Measurements from ENCODE around the gene IPCEF1. TPM values are rescaled to one million over a fixed set of nuclear protein-coding genes. Genes with fewer than 3 reads are reported as not detected.
"Not testable (repeated sequence)": the region's sequence is repeated elsewhere in the genome, so short reads cannot be mapped to it uniquely, and the experiment has no call there.

The IPCEF1 gene
- total and polyA plus RNA-seq, 4 donors: 1.8 to 4.7 (median 2.8) TPM

DNA sequence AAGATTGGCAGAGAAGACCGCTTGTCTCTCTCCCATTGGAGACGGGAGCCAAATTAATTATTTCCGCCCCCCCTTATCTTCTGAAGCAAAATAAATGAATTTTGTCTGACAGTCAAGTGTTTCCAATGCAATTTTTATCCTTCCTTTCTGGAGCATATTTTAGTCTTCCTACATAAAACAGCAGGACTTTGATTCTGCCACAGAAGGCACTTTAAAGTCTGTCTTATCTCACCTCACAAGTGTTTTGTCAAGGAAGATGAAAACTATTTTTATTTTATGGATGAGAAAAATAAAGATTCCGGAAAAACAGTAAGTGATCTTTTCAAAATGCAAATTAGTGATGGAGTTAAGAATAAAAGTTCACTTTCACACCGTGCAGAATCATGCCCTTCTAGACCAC lies 177.2 kb downstream of the IPCEF1 start:
- DNase-seq (no peak), ATAC-seq (ENCODE audit: low FRiP score) (no peak)
- Histone ChIP-seq H3K36me3 (ENCODE audit: control insufficient read depth in 1 of 2, insufficient read depth in 2 of 2, low read length in 1 of 2) (no peaks in the 10 kb centered on the region), H3K4me3 (ENCODE audit: low read length in 2 of 2) (no peak overlapping the region), H3K9me3 (ENCODE audit: control insufficient read depth, low read length) (peaks cover 1% of the 10 kb centered on the region), H3K4me1 (ENCODE audit: control insufficient read depth in 1 of 2, insufficient read depth in 2 of 2, low read length in 2 of 2) (no peaks in the 10 kb centered on the region), H3K27me3 (ENCODE audit: control insufficient read depth in 1 of 2, insufficient read depth in 2 of 2, low read length in 1 of 2) (no peaks in the 10 kb centered on the region), H3K27ac (ENCODE audit: low read depth in 1 of 2, low read length in 2 of 2) (no peak overlapping the region)
- intact Hi-C loops (cut with DNase I): no loop called here
- 77 to 80% methylated on average over 5 of the region's 5 CpGs for WGBS, 2 donors

DNA sequence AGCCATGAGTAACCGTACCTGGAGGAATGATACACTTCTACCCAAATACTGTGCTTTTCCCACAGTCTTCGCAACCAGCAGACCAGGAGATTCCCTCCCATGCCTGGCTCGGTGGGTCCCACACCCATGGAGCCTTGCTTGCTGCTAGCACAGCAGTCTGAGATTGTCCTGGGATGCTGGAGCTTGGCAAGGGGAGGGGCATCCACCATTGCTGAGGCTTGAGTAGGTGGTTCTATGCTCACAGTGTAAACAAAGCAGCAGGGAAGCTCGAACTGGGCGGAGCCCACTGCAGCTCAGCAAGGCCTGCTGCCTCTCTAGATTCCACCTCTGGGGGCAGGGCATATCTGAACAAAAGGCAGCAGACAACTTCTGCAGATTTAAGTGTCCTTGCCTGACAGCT lies 184.2 kb downstream of the IPCEF1 start:
- WGBS, 2 donors: 72 to 84% methylated on average over 5 of the region's 5 CpGs
- not testable (repeated sequence) for H3K4me3 ChIP-seq (ENCODE audit: low read length in 2 of 2); ATAC-seq (ENCODE audit: low FRiP score)

DNA sequence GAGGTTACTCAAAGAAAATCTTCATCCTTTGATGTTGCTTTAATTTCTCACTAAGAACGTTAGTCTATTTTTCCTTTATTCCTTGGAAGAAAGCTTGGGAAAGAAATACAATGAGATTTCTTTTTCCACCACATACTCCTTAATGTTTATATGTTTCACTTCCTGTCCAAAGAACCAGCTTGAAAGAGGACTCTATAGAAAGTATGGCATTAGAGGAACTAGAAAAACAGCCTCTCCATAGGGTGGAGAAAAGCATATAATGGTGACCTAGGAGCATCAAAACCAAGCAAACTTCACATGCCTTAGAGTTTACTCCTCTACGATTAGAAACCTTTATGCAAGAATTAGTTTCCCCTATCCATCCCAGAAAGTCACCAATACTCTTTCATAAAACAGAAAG lies 186.5 kb downstream of the IPCEF1 start:
- no peaks in the 10 kb centered on the region for H3K27me3 ChIP-seq (ENCODE audit: control insufficient read depth in 1 of 2, insufficient read depth in 2 of 2, low read length in 1 of 2)
- WGBS, 2 donors: 47 to 50% methylated on average over 2 of the region's 2 CpGs
- ATAC-seq (ENCODE audit: low FRiP score) (no peak), DNase-seq (no peak)
- H3K4me3 ChIP-seq (ENCODE audit: low read length in 2 of 2): no peak overlapping the region
- H3K36me3 ChIP-seq (ENCODE audit: control insufficient read depth in 1 of 2, insufficient read depth in 2 of 2, low read length in 1 of 2): no peaks in the 10 kb centered on the region
- no peaks in the 10 kb centered on the region for H3K9me3 ChIP-seq (ENCODE audit: control insufficient read depth, low read length)
- H3K4me1 ChIP-seq (ENCODE audit: control insufficient read depth in 1 of 2, insufficient read depth in 2 of 2, low read length in 2 of 2): no peaks in the 10 kb centered on the region
- H3K27ac ChIP-seq (ENCODE audit: low read depth in 1 of 2, low read length in 2 of 2): no peak overlapping the region
- intact Hi-C loops (cut with DNase I): no loop called here

More for the DNA sequence above, 184.2 kb downstream of the IPCEF1 start:
- DNase-seq; H3K27ac ChIP-seq (ENCODE audit: low read depth in 1 of 2, low read length in 2 of 2); H3K36me3 ChIP-seq (ENCODE audit: control insufficient read depth in 1 of 2, insufficient read depth in 2 of 2, low read length in 1 of 2); H3K27me3 ChIP-seq (ENCODE audit: control insufficient read depth in 1 of 2, insufficient read depth in 2 of 2, low read length in 1 of 2); intact Hi-C loops (cut with DNase I); H3K9me3 ChIP-seq (ENCODE audit: control insufficient read depth, low read length); H3K4me1 ChIP-seq (ENCODE audit: control insufficient read depth in 1 of 2, insufficient read depth in 2 of 2, low read length in 2 of 2): not testable (repeated sequence)

DNA sequence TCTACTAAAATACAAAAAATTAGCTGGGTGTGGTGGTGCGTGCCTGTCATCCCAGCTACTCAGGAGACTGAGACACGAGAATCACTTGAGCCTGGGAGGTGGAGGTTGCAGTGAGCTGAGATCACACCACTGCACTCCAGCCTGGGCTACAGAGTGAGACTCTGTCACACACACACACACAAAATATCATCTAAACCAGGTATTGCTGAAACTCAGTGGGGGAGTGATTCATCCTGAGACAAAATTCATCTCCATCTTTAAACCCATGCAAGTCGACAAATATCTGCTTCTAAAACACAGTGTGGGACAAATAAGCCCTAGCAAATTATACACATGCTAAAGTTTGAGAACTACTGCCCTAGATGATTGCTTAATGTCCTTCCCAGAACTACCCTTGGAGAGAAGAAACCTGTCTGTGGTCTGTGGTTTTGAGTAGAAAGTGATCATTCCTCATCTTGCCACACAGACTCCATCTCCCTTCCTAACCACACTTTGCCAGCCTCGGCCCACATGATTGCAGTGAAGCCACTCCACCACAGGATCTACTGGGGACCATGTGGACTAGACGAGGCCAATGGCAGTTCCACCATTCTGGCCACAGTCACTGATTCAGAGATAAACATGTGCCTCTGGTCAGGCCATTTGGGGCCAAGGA lies 187.3 kb downstream of the IPCEF1 start:
- Histone ChIP-seq H3K36me3 (ENCODE audit: control insufficient read depth in 1 of 2, insufficient read depth in 2 of 2, low read length in 1 of 2) (no peaks in the 10 kb centered on the region), H3K27ac (ENCODE audit: low read depth in 1 of 2, low read length in 2 of 2) (no peak overlapping the region), H3K4me3 (ENCODE audit: low read length in 2 of 2) (no peak overlapping the region), H3K27me3 (ENCODE audit: control insufficient read depth in 1 of 2, insufficient read depth in 2 of 2, low read length in 1 of 2) (no peaks in the 10 kb centered on the region), H3K9me3 (ENCODE audit: control insufficient read depth, low read length) (no peaks in the 10 kb centered on the region), H3K4me1 (ENCODE audit: control insufficient read depth in 1 of 2, insufficient read depth in 2 of 2, low read length in 2 of 2) (no peaks in the 10 kb centered on the region)
- intact Hi-C loops (cut with DNase I): loop anchor here in 1 of 2 donors (10.0 kb wide), 1 partner anchor 345 kb away; the partner anchor contains the start of gene CNKSR3
- DNase-seq (no peak), ATAC-seq (ENCODE audit: low FRiP score) (no peak)
- WGBS, 2 donors: 66 to 73% methylated on average over 5 of the region's 5 CpGs

DNA sequence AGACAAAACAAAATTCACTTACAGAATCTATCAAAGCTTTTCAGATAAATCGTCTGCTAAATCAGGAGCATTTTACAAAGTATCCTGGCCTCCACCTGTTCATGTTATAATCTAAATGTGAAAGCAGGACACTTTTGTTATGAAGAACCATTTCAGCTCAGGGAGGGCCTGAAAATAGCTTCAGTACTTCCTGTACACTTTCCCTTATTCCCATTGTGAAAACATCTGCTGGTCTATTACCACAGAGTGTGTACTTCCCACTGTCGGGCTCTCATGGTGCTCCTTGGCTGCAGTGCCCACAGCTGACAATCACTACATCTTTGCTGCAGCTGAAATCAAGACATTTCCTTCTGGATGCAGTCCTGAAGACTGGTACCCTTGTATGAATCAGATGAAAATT lies 189.5 kb downstream of the IPCEF1 start:
- 53 to 91% methylated on average over 2 of the region's 2 CpGs for WGBS, 2 donors
- intact Hi-C loops (cut with DNase I): loop anchor here in 1 of 2 donors (10.0 kb wide), 1 partner anchor 348 kb away; the partner anchor contains the start of gene CNKSR3
- no peak overlapping the region for H3K4me3 ChIP-seq (ENCODE audit: low read length in 2 of 2)
- no peaks in the 10 kb centered on the region for H3K4me1 ChIP-seq (ENCODE audit: control insufficient read depth in 1 of 2, insufficient read depth in 2 of 2, low read length in 2 of 2)
- DNase-seq (no peak), ATAC-seq (ENCODE audit: low FRiP score) (no peak)
- H3K27ac ChIP-seq (ENCODE audit: low read depth in 1 of 2, low read length in 2 of 2): no peak overlapping the region
- no peaks in the 10 kb centered on the region for H3K27me3 ChIP-seq (ENCODE audit: control insufficient read depth in 1 of 2, insufficient read depth in 2 of 2, low read length in 1 of 2)
- no peaks in the 10 kb centered on the region for H3K9me3 ChIP-seq (ENCODE audit: control insufficient read depth, low read length)
- no peaks in the 10 kb centered on the region for H3K36me3 ChIP-seq (ENCODE audit: control insufficient read depth in 1 of 2, insufficient read depth in 2 of 2, low read length in 1 of 2)

DNA sequence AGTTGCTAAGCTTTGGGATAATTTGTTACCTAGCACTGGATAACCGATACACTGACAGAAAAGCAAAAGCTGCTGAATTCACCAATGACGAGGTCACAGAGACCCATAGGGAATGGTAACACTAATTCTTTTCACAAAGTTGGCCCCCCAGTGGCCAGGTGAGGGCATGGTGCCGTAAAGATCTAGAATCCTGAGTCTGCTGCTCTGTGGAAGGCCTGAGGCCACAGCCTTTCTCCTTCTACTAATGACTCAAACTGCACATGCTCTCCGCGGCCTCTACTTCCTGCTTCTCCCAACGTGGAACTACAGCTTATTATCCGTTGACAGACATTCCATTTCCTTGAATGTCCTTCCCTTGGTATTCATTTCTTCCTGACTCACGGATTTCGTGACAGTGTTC lies 190.5 kb downstream of the IPCEF1 start:
- Histone ChIP-seq H3K27ac (ENCODE audit: low read depth in 1 of 2, low read length in 2 of 2) (no peak overlapping the region), H3K4me1 (ENCODE audit: control insufficient read depth in 1 of 2, insufficient read depth in 2 of 2, low read length in 2 of 2) (no peaks in the 10 kb centered on the region), H3K36me3 (ENCODE audit: control insufficient read depth in 1 of 2, insufficient read depth in 2 of 2, low read length in 1 of 2) (no peaks in the 10 kb centered on the region), H3K4me3 (ENCODE audit: low read length in 2 of 2) (no peak overlapping the region), H3K27me3 (ENCODE audit: control insufficient read depth in 1 of 2, insufficient read depth in 2 of 2, low read length in 1 of 2) (no peaks in the 10 kb centered on the region), H3K9me3 (ENCODE audit: control insufficient read depth, low read length) (no peaks in the 10 kb centered on the region)
- DNase-seq (peak in 1 of 2 donors; percentile 62), ATAC-seq (ENCODE audit: low FRiP score) (no peak)
- intact Hi-C loops (cut with DNase I): loop anchor here in 1 of 2 donors (10.0 kb wide), 1 partner anchor 349 kb away; the partner anchor contains the start of gene CNKSR3
- WGBS, 2 donors: 83 to 96% methylated on average over 9 of the region's 9 CpGs

DNA sequence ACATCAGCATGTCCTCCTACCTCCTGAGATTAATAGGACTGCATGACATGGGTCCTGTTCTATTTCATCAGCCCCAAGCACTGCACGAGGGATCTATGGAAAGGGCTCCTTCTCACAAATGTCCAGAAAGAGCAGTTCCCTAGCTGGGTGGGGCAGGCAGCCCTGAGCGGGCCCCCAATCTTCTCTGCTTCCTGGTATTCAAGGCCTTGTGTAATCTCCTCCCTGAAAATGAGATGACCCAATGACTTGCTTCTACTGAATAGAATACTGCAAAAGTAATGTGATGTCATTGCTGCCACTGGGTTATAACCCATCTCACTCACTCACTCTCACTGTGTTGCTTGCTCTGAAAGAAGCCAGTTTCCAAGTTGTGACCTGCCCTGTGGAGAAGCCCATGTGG lies 191.1 kb downstream of the IPCEF1 start:
- intact Hi-C loops (cut with DNase I): loop anchor here in 1 of 2 donors (10.0 kb wide), 1 partner anchor 349 kb away; the partner anchor contains the start of gene CNKSR3
- no peaks in the 10 kb centered on the region for H3K36me3 ChIP-seq (ENCODE audit: control insufficient read depth in 1 of 2, insufficient read depth in 2 of 2, low read length in 1 of 2)
- no peak overlapping the region for H3K27ac ChIP-seq (ENCODE audit: low read depth in 1 of 2, low read length in 2 of 2)
- no peaks in the 10 kb centered on the region for H3K27me3 ChIP-seq (ENCODE audit: control insufficient read depth in 1 of 2, insufficient read depth in 2 of 2, low read length in 1 of 2)
- ATAC-seq (ENCODE audit: low FRiP score) (peak; percentile 19), DNase-seq (no peak)
- no peak overlapping the region for H3K4me3 ChIP-seq (ENCODE audit: low read length in 2 of 2)
- WGBS, 2 donors: 83 to 84% methylated on average over 2 of the region's 2 CpGs
- H3K4me1 ChIP-seq (ENCODE audit: control insufficient read depth in 1 of 2, insufficient read depth in 2 of 2, low read length in 2 of 2): no peaks in the 10 kb centered on the region
- no peaks in the 10 kb centered on the region for H3K9me3 ChIP-seq (ENCODE audit: control insufficient read depth, low read length)

DNA sequence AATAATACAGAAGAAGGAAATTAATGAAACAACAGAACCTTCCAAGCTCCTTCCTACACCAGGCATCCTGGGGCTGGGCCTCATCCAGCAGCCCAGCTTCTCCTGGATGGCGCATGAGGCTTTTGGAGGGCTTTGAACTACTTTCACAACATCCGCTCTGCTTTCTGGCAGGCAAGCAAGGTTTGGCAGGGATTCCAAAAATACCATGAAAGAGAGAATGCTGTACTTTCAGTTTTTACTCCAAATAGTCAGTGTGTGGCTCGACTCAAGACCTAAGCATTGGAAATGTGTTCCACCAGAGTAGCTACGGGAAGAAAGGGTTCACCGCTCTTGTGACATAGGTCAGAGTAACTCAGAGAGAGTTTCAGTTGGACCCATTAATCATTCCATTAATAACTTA lies 192.2 kb downstream of the IPCEF1 start:
- H3K36me3 ChIP-seq (ENCODE audit: control insufficient read depth in 1 of 2, insufficient read depth in 2 of 2, low read length in 1 of 2): no peaks in the 10 kb centered on the region
- intact Hi-C loops (cut with DNase I): loop anchor here in 1 of 2 donors (10.0 kb wide), 1 partner anchor 350 kb away; the partner anchor contains the start of gene CNKSR3
- no peaks in the 10 kb centered on the region for H3K4me1 ChIP-seq (ENCODE audit: control insufficient read depth in 1 of 2, insufficient read depth in 2 of 2, low read length in 2 of 2)
- ATAC-seq (ENCODE audit: low FRiP score) (peak; percentile 79), DNase-seq (peak in 1 of 2 donors; percentile 82)
- H3K9me3 ChIP-seq (ENCODE audit: control insufficient read depth, low read length): no peaks in the 10 kb centered on the region
- H3K27ac ChIP-seq (ENCODE audit: low read depth in 1 of 2, low read length in 2 of 2): peak overlapping the region in 1 of 2 donors; percentile 6
- WGBS, 2 donors: 2 to 5% methylated on average over 5 of the region's 5 CpGs
- no peaks in the 10 kb centered on the region for H3K27me3 ChIP-seq (ENCODE audit: control insufficient read depth in 1 of 2, insufficient read depth in 2 of 2, low read length in 1 of 2)
- no peak overlapping the region for H3K4me3 ChIP-seq (ENCODE audit: low read length in 2 of 2)

DNA sequence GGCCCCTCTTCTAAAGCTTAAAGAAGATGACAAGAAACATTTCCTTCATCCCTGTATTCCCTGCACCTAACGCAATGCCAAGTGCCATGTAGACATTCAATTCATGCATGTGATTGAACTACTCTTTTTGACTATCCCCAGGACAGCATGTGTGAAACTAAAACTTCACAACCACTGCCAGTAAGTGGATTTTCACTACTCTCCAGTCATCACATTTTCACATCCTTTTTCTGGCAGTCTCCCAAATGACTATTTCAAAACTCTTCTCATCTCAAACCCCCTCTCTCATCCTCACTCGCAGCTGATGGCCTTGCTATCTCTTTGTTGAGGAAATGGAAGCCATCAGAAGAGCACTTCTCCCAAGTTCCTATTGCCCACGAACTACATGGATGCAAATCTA lies 194.9 kb downstream of the IPCEF1 start:
- intact Hi-C loops (cut with DNase I): loop anchor here in 1 of 2 donors (10.0 kb wide), 1 partner anchor 353 kb away; the partner anchor contains the start of gene CNKSR3
- no peaks in the 10 kb centered on the region for H3K36me3 ChIP-seq (ENCODE audit: control insufficient read depth in 1 of 2, insufficient read depth in 2 of 2, low read length in 1 of 2)
- H3K27ac ChIP-seq (ENCODE audit: low read depth in 1 of 2, low read length in 2 of 2): no peak overlapping the region
- 92 to 93% methylated on average over 3 of the region's 3 CpGs for WGBS, 2 donors
- DNase-seq (no peak), ATAC-seq (ENCODE audit: low FRiP score) (no peak)
- no peaks in the 10 kb centered on the region for H3K9me3 ChIP-seq (ENCODE audit: control insufficient read depth, low read length)
- no peaks in the 10 kb centered on the region for H3K4me1 ChIP-seq (ENCODE audit: control insufficient read depth in 1 of 2, insufficient read depth in 2 of 2, low read length in 2 of 2)
- H3K27me3 ChIP-seq (ENCODE audit: control insufficient read depth in 1 of 2, insufficient read depth in 2 of 2, low read length in 1 of 2): no peaks in the 10 kb centered on the region
- H3K4me3 ChIP-seq (ENCODE audit: low read length in 2 of 2): no peak overlapping the region
